ENCODE data around the gene ABCA9.

DNA sequence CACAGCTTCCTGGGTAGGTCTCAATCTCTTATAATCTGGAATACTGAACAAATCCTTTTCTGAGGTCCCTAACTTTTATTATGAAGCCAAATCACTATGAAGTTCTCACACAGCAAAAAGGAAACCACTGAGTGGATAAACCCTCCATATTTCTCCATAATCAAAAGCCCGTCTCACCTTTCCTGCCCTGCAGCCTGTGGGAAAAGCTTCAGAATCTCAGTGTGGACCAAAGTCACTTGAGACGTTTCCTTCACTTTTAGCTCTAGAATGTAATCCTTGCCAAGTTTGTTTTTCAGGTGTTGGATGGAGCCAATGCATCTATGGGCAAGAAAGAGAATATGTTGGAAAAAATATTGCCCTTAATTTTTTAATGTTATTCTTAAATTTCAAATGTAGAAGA, 22.0 kb upstream of the ABCA9 start:
- TF ChIP-seq, protein P1, sequence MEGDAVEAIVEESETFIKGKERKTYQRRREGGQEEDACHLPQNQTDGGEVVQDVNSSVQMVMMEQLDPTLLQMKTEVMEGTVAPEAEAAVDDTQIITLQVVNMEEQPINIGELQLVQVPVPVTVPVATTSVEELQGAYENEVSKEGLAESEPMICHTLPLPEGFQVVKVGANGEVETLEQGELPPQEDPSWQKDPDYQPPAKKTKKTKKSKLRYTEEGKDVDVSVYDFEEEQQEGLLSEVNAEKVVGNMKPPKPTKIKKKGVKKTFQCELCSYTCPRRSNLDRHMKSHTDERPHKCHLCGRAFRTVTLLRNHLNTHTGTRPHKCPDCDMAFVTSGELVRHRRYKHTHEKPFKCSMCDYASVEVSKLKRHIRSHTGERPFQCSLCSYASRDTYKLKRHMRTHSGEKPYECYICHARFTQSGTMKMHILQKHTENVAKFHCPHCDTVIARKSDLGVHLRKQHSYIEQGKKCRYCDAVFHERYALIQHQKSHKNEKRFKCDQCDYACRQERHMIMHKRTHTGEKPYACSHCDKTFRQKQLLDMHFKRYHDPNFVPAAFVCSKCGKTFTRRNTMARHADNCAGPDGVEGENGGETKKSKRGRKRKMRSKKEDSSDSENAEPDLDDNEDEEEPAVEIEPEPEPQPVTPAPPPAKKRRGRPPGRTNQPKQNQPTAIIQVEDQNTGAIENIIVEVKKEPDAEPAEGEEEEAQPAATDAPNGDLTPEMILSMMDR (IDR thresholded peaks at IDR 0.05): no peak
- TF ChIP-seq EZH2phosphoT487 (IDR thresholded peaks at IDR 0.05) (no peak), EZH2 (IDR thresholded peaks at IDR 0.05) (no peak)
